ENCODE results near the gene WAPL.

- TF ChIP-seq EZH2 (IDR thresholded peaks at IDR 0.05) = no peak
- peak; percentile 24 for TF ChIP-seq CTCF (IDR thresholded peaks at IDR 0.05)
- no peak for TF ChIP-seq EZH2phosphoT487 (IDR thresholded peaks at IDR 0.05)
Observed at GRCh38 chr10:86389441-86390193, 132.0 kb downstream of the WAPL start.
